Epithelial cell of proximal tubule (primary cell): ENCODE data around the gene ADGRB2. TPM values are rescaled to one million over a fixed set of nuclear protein-coding genes. Genes with fewer than 3 reads are reported as not detected.
A peak's percentile ranks its signal among the peaks of the same experiment; 100 is the strongest.

Experiments used
- DNase-seq: peaks from one replicate; pipeline ENCODE4 v3.0.0-alpha.2; 2011; ENCODE audit warnings: low read depth
- H3K4me3 ChIP-seq: 2 replicates; pipeline ENCODE4 v1.5.1; 2011; ENCODE audit warnings: low read depth, mild to moderate bottlenecking, low read length
- total RNA-seq: library from RNA; depleted of rRNA; stranded (reverse); fragments of >200 nt; gene quantifications from 2 replicates; pipeline ENCODE4 v1.2.3, GENCODE V29; 2015
- TF ChIP-seq, protein P1 (sequence below): conservative IDR thresholded peaks from 2 replicates; pipeline ENCODE4 v1.5.1; 2012; ENCODE audit warnings: low read depth, mild to moderate bottlenecking, low read length

ADGRB2 gene
- total RNA-seq, 1 donor from 2014 or later, result 1.2 TPM

DNA sequence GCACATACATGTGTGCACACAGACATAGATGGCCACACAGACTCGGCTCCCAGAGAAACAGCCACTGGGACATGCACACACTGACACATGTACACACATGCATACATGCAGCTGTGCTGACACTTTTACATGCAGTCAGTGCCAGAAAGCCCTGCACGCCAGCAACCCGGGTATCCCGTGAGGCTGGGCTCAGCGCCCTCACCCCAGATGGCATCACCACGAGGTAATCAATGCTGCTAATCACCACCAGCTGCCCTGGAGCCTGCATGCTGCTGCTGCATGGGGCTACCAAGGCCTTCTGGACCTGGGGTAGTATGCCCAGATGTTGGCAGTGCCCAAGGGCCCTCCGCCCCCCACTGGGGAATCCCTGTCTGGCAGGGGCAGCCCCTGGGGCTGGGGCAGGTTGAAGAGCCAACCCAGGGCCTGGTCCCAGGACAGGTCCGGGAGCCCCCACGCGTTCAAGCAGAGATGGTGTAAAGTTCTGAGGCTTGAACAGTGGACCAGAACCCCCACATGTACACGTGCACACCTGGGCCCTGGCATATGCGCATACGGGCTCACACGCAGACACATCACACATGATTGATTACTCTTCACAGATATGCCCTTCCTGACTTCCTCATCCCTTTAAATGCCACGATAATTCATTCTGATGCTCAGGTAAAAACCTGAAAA lies 57.6 kb downstream of the ADGRB2 start:
- no peak for DNase-seq
- no peak overlapping the region for H3K4me3 ChIP-seq
- TF ChIP-seq, protein P1, sequence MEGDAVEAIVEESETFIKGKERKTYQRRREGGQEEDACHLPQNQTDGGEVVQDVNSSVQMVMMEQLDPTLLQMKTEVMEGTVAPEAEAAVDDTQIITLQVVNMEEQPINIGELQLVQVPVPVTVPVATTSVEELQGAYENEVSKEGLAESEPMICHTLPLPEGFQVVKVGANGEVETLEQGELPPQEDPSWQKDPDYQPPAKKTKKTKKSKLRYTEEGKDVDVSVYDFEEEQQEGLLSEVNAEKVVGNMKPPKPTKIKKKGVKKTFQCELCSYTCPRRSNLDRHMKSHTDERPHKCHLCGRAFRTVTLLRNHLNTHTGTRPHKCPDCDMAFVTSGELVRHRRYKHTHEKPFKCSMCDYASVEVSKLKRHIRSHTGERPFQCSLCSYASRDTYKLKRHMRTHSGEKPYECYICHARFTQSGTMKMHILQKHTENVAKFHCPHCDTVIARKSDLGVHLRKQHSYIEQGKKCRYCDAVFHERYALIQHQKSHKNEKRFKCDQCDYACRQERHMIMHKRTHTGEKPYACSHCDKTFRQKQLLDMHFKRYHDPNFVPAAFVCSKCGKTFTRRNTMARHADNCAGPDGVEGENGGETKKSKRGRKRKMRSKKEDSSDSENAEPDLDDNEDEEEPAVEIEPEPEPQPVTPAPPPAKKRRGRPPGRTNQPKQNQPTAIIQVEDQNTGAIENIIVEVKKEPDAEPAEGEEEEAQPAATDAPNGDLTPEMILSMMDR, result no peak

GRCh38 chr1:31705080-31705866 lies 58.9 kb downstream of the ADGRB2 start:
- DNase-seq, result no peak
- TF ChIP-seq, protein P1, result peak; percentile 30
- H3K4me3 ChIP-seq, result no peak overlapping the region

- peak overlapping the region; percentile 26 for H3K4me3 ChIP-seq
- DNase-seq, result no peak
- TF ChIP-seq, protein P1, result no peak
These were observed 59.7 kb downstream of the ADGRB2 start for GRCh38 chr1:31704271-31705079.

GRCh38 chr1:31703431-31704270 lies 60.5 kb downstream of the ADGRB2 start, which contains the start of gene COL16A1:
TSS of gene COL16A1 (minus strand) at chr1:31704017. CDS start at chr1:31702193, 1,824 bp downstream.
- peak within 1 kb of the TSS; percentile 26 for H3K4me3 ChIP-seq
- TF ChIP-seq, protein P1, result peak; percentile 5
- no peak for DNase-seq

- DNase-seq, result no peak
- TF ChIP-seq, protein P1, result no peak
- H3K4me3 ChIP-seq, result no peak overlapping the region
These were observed 61.2 kb downstream of the ADGRB2 start for GRCh38 chr1:31702836-31703404.
